PC-9 (cell line): ENCODE results near the gene USP22. TPM values are rescaled to one million over a fixed set of nuclear protein-coding genes. Genes with fewer than 3 reads are reported as not detected.
A peak's percentile ranks its signal among the peaks of the same experiment; 100 is the strongest.

Experiments
- BruUV-seq: library from RNA; stranded (reverse); fragments of 400-500 nt; replicated peaks from 2 replicates; lab custom pipeline; 2021; lab: Mats Ljungman, UMichigan
- CTCF ChIA-PET: fragments of 300-600 bp; sonication (Branson Sonifier 250); formaldehyde crosslinking; loops from one replicate; lab custom pipeline; 2022; ENCODE audit warnings: antibody characterized with exemption; lab: Charles Lee
- POLR2A ChIA-PET: fragments of 300-600 bp; sonication (Branson Sonifier 250); formaldehyde crosslinking; loops from one replicate; lab custom pipeline; 2022; ENCODE audit warnings: antibody characterized with exemption; ENCODE audit not compliant: unreplicated experiment; lab: Charles Lee
- DNase-seq, 2 experiments: peaks; one replicate each; pipeline versions ENCODE4 v3.0.0 to v3.0.0-alpha.2; 2015 to 2022; ENCODE audit warnings: mixed read lengths in 1 of 2
- H2AFZ ChIP-seq: fragments of 200-600 bp; sonication (generic); 2 replicates; pipeline ENCODE4 v1.8.1; 2017; ENCODE audit warnings: antibody characterized with exemption
- H3F3A ChIP-seq: fragments of 200-600 bp; sonication (generic); 2 replicates; pipeline ENCODE4 v1.8.1; 2017; ENCODE audit warnings: antibody characterized with exemption, mild to moderate bottlenecking, low read depth; ENCODE audit not compliant: insufficient read depth
- H3K27ac ChIP-seq: fragments of 200-600 bp; sonication (generic); 2 replicates; pipeline ENCODE4 v1.6.1; 2016; ENCODE audit warnings: mixed run types
- H3K27me3 ChIP-seq: fragments of 200-600 bp; sonication (generic); 2 replicates; pipeline ENCODE4 v1.6.1; 2016; ENCODE audit warnings: low read depth, mixed run types; ENCODE audit not compliant: insufficient read depth
- H3K36me3 ChIP-seq: fragments of 200-600 bp; sonication (generic); 2 replicates; pipeline ENCODE4 v1.6.1; 2016; ENCODE audit warnings: low read depth, mixed run types
- H3K4me1 ChIP-seq: fragments of 200-600 bp; sonication (generic); replicated peaks from 2 replicates; pipeline ENCODE4 v1.6.1; 2016; ENCODE audit warnings: mixed run types; ENCODE audit not compliant: insufficient read depth
- H3K4me2 ChIP-seq: fragments of 200-600 bp; sonication (generic); 2 replicates; pipeline ENCODE4 v1.6.1; 2017; ENCODE audit warnings: mixed run types
- H3K4me3 ChIP-seq: fragments of 200-600 bp; sonication (generic); 2 replicates; pipeline ENCODE4 v1.6.1; 2016; ENCODE audit warnings: mixed run types
- H3K79me2 ChIP-seq: fragments of 200-600 bp; sonication (generic); 2 replicates; pipeline ENCODE4 v1.6.1; 2017; ENCODE audit warnings: low read depth, mixed run types
- H3K9me2 ChIP-seq: fragments of 200-600 bp; sonication (generic); 2 replicates; pipeline ENCODE4 v1.8.1; 2017; ENCODE audit warnings: mild to moderate bottlenecking; ENCODE audit not compliant: insufficient read depth
- H3K9me3 ChIP-seq: fragments of 200-600 bp; sonication (generic); 2 replicates; pipeline ENCODE4 v1.8.1; 2016; ENCODE audit warnings: low read depth; ENCODE audit not compliant: insufficient read depth
- H4K20me1 ChIP-seq: fragments of 200-600 bp; sonication (generic); 2 replicates; pipeline ENCODE4 v1.8.1; 2017; ENCODE audit not compliant: insufficient read depth
- CTCF ChIP-seq: fragments of 200-600 bp; sonication (generic); conservative IDR thresholded peaks from 2 replicates; pipeline ENCODE4 v1.6.1; 2017; ENCODE audit warnings: mixed run types, antibody characterized with exemption, mild to moderate bottlenecking, moderate library complexity
- EZH2 ChIP-seq: fragments of 200-600 bp; sonication (generic); IDR thresholded peaks from 2 replicates; pipeline ENCODE4 v1.8.0; 2017; ENCODE audit warnings: antibody characterized with exemption, low read depth
- intact Hi-C: fragments of 100-400 bp; cut with micrococcal nuclease; formaldehyde crosslinking; loops from one replicate; pipeline ENCODE4 v1.10.0; 2022; ENCODE audit not compliant: unreplicated experiment
- total RNA-seq: library from RNA; stranded (reverse); gene quantifications from 2 replicates; pipeline ENCODE4 v1.2.3, GENCODE V29; 2021

Gene USP22
- total RNA-seq, 1 experiment from 2014 or later: 296 TPM

- Histone ChIP-seq H3K36me3 (peaks cover 25% of the 10 kb centered on the region), H3K4me1 (peaks cover 20% of the 10 kb centered on the region), H3K27ac (no peak overlapping the region), H3F3A (peaks cover 16% of the 10 kb centered on the region; the same call in 1 of the 2 replicates), H3K27me3 (no peaks in the 10 kb centered on the region), H2AFZ (no peak overlapping the region), H3K79me2 (peaks cover 77% of the 10 kb centered on the region), H4K20me1 (peaks cover 71% of the 10 kb centered on the region), H3K4me3 (peak overlapping the region; percentile 98), H3K9me2 (no peaks in the 10 kb centered on the region), H3K9me3 (no peaks in the 10 kb centered on the region), H3K4me2 (peak overlapping the region; percentile 76)
- intact Hi-C loops: loop anchor here (1.0 to 2.0 kb wide), 2 partner anchors 59 to 241 kb away; no protein-coding TSS in a partner anchor
- TF ChIP-seq CTCF (peak; percentile 59), EZH2 (no peak)
- peak in 1 of 2 experiments; percentile 64 for DNase-seq
- POLR2A ChIA-PET: interaction anchor here (0.6 kb wide), 1 partner anchor 141 kb away, joined by 3 read pairs; no protein-coding TSS in a partner anchor
- CTCF ChIA-PET: no interaction called here
- no TSS peak for BruUV-seq
Measured at GRCh38 chr17:21039839-21040575, 2.8 kb downstream of the USP22 start.

DNA sequence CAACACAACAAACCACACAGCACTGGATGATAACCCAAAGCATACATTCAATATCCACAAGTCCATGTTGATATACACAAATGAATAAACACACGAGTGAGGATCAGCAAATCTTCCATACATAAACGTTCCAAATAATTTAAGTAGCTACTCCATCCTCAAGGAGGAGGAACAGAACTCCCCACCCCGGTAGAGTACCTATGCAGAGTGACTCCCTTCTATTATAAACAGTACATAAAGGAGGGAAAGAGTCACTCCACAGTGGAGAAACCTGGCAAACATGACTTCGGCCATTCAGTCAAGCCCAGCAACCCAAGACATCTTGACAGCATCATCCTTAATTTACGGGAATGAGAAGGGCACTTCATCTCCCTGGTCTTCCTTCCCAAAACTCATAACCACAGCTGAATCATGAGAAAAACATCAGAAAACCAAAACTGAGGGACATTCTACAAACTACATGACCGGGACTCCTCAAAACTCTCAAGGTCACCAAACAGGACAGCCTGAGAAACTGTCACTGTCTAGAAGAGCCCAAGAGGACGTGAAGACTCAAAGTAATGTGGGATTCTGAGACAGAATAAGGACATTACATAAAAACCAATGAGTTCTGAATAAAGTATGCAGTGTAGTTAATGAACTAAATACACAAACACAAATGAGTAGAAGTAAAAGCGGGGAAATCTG, 5.6 kb downstream of the USP22 start:
- Histone ChIP-seq H3F3A (peaks cover 10% of the 10 kb centered on the region; the same call in 1 of the 2 replicates), H3K4me2 (0 out of 2 replicates have a peak overlapping the region, but pooled peaks have one; percentile 2), H3K36me3 (peaks cover 28% of the 10 kb centered on the region), H3K9me2 (no peaks in the 10 kb centered on the region), H3K4me3 (no peak overlapping the region), H4K20me1 (peaks cover 99% of the 10 kb centered on the region), H3K27ac (no peak overlapping the region), H3K9me3 (no peaks in the 10 kb centered on the region), H3K79me2 (peaks cover 100% of the 10 kb centered on the region), H3K27me3 (no peaks in the 10 kb centered on the region), H3K4me1 (peaks cover 13% of the 10 kb centered on the region), H2AFZ (no peak overlapping the region)
- POLR2A ChIA-PET: interaction anchor here (0.6 kb wide), 1 partner anchor 15 kb away, joined by 4 read pairs; no protein-coding TSS in a partner anchor
- BruUV-seq: no TSS peak
- DNase-seq: no peak
- CTCF ChIA-PET: interaction anchor here (0.9 kb wide), 2 partner anchors 21 to 65 kb away, joined by 3 read pairs; no protein-coding TSS in a partner anchor
- TF ChIP-seq CTCF (no peak), EZH2 (no peak)
- intact Hi-C loops: no loop called here

DNA sequence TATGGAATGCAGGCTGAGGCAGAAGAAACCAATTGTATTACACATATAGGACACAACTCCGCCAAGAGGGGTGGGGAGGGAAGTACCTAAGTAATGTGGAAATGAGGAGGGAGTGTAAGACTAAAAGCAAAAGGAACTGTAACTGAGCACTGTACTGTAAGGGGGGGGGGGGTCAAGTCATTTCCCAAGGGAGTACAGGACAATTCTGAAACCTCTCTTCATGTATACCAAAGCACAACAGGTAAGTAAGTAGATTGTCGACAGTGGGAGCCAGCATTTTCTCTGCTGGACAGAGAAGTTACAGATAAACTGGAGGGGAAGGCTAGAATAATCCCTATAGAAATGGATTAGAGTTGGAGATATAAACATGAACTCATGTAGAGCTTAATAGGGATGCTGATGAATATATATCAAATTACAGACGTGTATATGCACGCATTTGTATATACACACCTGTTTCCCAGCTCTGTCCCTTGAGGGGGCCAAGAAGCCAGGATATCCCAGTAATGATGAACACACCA, 6.4 kb downstream of the USP22 start:
- no peak overlapping the region for H3K4me2 ChIP-seq
- H4K20me1 ChIP-seq: peaks cover 99% of the 10 kb centered on the region
- POLR2A ChIA-PET: interaction anchor here (0.6 kb wide), 1 partner anchor 15 kb away, joined by 4 read pairs; no protein-coding TSS in a partner anchor
- H3K4me1 ChIP-seq: peaks cover 13% of the 10 kb centered on the region
- no peak overlapping the region for H2AFZ ChIP-seq
- H3F3A ChIP-seq: peaks cover 10% of the 10 kb centered on the region; the same call in 1 of the 2 replicates
- H3K27me3 ChIP-seq: no peaks in the 10 kb centered on the region
- CTCF ChIA-PET: interaction anchor here (0.9 kb wide), 2 partner anchors 22 to 66 kb away, joined by 3 read pairs; no protein-coding TSS in a partner anchor
- no peak overlapping the region for H3K4me3 ChIP-seq
- TF ChIP-seq EZH2: no peak
- no peak for TF ChIP-seq CTCF
- peaks cover 31% of the 10 kb centered on the region for H3K36me3 ChIP-seq
- intact Hi-C loops: no loop called here
- BruUV-seq: no TSS peak
- no peaks in the 10 kb centered on the region for H3K9me2 ChIP-seq
- H3K27ac ChIP-seq: no peak overlapping the region
- DNase-seq: no peak
- H3K79me2 ChIP-seq: peaks cover 100% of the 10 kb centered on the region
- H3K9me3 ChIP-seq: no peaks in the 10 kb centered on the region
